GOT3 (cell line): Measurements from ENCODE around the gene COG6.
A peak's percentile ranks its signal among the peaks of the same experiment; 100 is the strongest.

Experiments
- DNase-seq: peaks from one replicate; lab custom pipeline; 2025; ENCODE audit warnings: mixed read lengths; lab: John Stamatoyannopoulos, UW

The COG6 gene

GRCh38 chr13:39655569-39656324, at the start of gene COG6:
Gene COG6 (plus strand): TSS chr13:39655662. CDS start chr13:39655727, 65 bp downstream.
- DNase-seq, result peak; percentile 68

- DNase-seq, result no peak
Observed at GRCh38 chr13:39605677-39606320, 49.7 kb upstream of the COG6 start.

GRCh38 chr13:39607876-39608275, 47.6 kb upstream of the COG6 start:
- no peak for DNase-seq

GRCh38 chr13:39612023-39612637, 43.3 kb upstream of the COG6 start:
- no peak for DNase-seq

- no peak for DNase-seq
Observed at GRCh38 chr13:39616087-39616694, 39.3 kb upstream of the COG6 start.

- no peak for DNase-seq
Observed at GRCh38 chr13:39618561-39618960, 36.9 kb upstream of the COG6 start.

- no peak for DNase-seq
Observed at GRCh38 chr13:39623466-39623865, 32.0 kb upstream of the COG6 start.

GRCh38 chr13:39631307-39631706, 24.2 kb upstream of the COG6 start:
- DNase-seq, result no peak

GRCh38 chr13:39632994-39633393, 22.5 kb upstream of the COG6 start:
- no peak for DNase-seq

- DNase-seq, result no peak
Observed at GRCh38 chr13:39635564-39635963, 19.9 kb upstream of the COG6 start.

GRCh38 chr13:39637890-39638289, 17.6 kb upstream of the COG6 start:
- DNase-seq, result no peak

- DNase-seq, result no peak
Observed at GRCh38 chr13:39641645-39642044, 13.8 kb upstream of the COG6 start.

- no peak for DNase-seq
Observed at GRCh38 chr13:39646122-39646521, 9.3 kb upstream of the COG6 start.

GRCh38 chr13:39655041-39655568, 357 bp upstream of the COG6 start:
- DNase-seq, result no peak

- DNase-seq, result no peak
Observed at GRCh38 chr13:39656325-39656677, 839 bp downstream of the COG6 start.

- no peak for DNase-seq
Observed at GRCh38 chr13:39663508-39663907, 8.0 kb downstream of the COG6 start.

GRCh38 chr13:39663958-39664357, 8.5 kb downstream of the COG6 start:
- no peak for DNase-seq

GRCh38 chr13:39665763-39666162, 10.3 kb downstream of the COG6 start:
- no peak for DNase-seq

GRCh38 chr13:39670445-39670844, 15.0 kb downstream of the COG6 start:
- DNase-seq, result no peak

- no peak for DNase-seq
Observed at GRCh38 chr13:39672378-39673132, 17.1 kb downstream of the COG6 start.

GRCh38 chr13:39675904-39676303, 20.4 kb downstream of the COG6 start:
- DNase-seq, result no peak
